Tibial nerve (tissue), 4 donors: ENCODE results near the gene FRY. TPM values are rescaled to one million over a fixed set of nuclear protein-coding genes. Genes with fewer than 3 reads are reported as not detected.

Experiments used
- DNase-seq, 2 donors: peaks; one replicate each; pipeline ENCODE4 v3.0.0-alpha.2; 2019; ENCODE audit warnings: low spot score in 2 of 2
- H3K27ac ChIP-seq, 4 donors: fragments of 200-600 bp; sonication (generic) in 3 of 4; one replicate each; pipeline ENCODE4 v1.5.1; 2017 to 2019; ENCODE audit warnings: mild to moderate bottlenecking in 1 of 4
- H3K27me3 ChIP-seq, 2 donors: fragments of 200-600 bp; sonication (generic) in 1 of 2; one replicate each; pipeline versions ENCODE4 v1.5.1 to v1.6.0; 2017 to 2019
- H3K36me3 ChIP-seq, 3 donors: fragments of 200-600 bp; sonication (generic); one replicate each; pipeline ENCODE4 v1.5.1; 2018 to 2019
- H3K4me1 ChIP-seq, 4 donors: fragments of 200-600 bp; sonication (generic) in 3 of 4; one replicate each; pipeline ENCODE4 v1.5.1; 2017 to 2019
- H3K4me3 ChIP-seq, 4 donors: fragments of 200-600 bp; sonication (generic) in 3 of 4; one replicate each; pipeline ENCODE4 v1.5.1; 2017 to 2019; ENCODE audit warnings: mild to moderate bottlenecking in 1 of 4, moderate library complexity in 1 of 4
- H3K9me3 ChIP-seq, 4 donors: fragments of 200-600 bp; sonication (generic) in 3 of 4; one replicate each; pipeline ENCODE4 v1.5.1; 2017 to 2019
- EP300 ChIP-seq, 2 donors: sonication (generic); formaldehyde crosslinking; IDR thresholded peaks; one replicate each; pipeline ENCODE4 v1.6.1; 2017; ENCODE audit warnings: antibody characterized with exemption in 2 of 2, mild to moderate bottlenecking in 1 of 2
- POLR2A ChIP-seq, 2 donors: fragments of 450-650 bp; IDR thresholded peaks; one replicate each; pipeline ENCODE4 v1.6.1; 2017; ENCODE audit warnings: antibody characterized with exemption in 2 of 2, mild to moderate bottlenecking in 2 of 2, moderate library complexity in 2 of 2
- WGBS, 2 donors: methylation state at CpG; one replicate each; pipeline ENCODE4 v1.1.5; 2018; 5-methylcytosine and 5-hydroxymethylcytosine counted together
- total RNA-seq, 4 donors: library from RNA; depleted of rRNA; stranded (reverse); fragments of >200 nt; gene quantifications; one replicate each; pipeline ENCODE4 v1.1.0, GENCODE V29; 2016
- TF ChIP-seq, protein P1 (sequence below), 5 experiments: fragments of 200-600 bp in 3 of 5; fragments of 450-650 bp in 2 of 5; sonication (generic) in 3 of 5; IDR thresholded peaks; one replicate each; pipeline ENCODE4 v1.5.1; 2016 to 2019; ENCODE audit warnings: antibody characterized with exemption in 5 of 5, mild to moderate bottlenecking in 3 of 5, moderate library complexity in 2 of 5

The FRY gene
- total RNA-seq, 4 donors from 2014 or later: 48.9 to 94.6 (median 75.8) TPM

DNA sequence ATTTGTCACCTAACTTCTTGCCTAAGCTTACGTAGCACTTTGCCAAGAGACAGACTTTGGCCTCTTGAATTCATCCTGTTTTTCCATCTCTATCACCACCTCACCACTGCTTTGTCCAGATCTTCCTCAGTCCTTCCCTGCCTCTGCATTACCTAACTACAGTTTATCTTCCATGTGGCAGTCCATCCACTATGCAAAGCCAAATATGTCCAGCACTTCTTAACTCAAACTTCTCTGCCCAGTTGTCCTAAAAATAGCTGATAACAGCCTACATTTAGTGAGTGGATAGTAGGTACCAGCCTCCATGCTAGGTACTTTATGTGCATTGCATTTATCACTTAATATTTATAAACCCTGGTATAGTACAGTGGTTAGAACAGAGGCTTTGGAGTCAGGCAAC is 172.2 kb downstream of the FRY start:
- Histone ChIP-seq H3K9me3 (no peaks in the 10 kb centered on the region), H3K4me1 (no peaks in the 10 kb centered on the region), H3K4me3 (no peak overlapping the region), H3K27me3 (no peaks in the 10 kb centered on the region), H3K36me3 (peaks cover 0 to 15% (median 0%) of the 10 kb centered on the region in 3 donors), H3K27ac (no peak overlapping the region)
- no peak for TF ChIP-seq EP300 (IDR thresholded peaks at IDR 0.05)
- no peak for TF ChIP-seq POLR2A (IDR thresholded peaks at IDR 0.05)
- TF ChIP-seq, protein P1, sequence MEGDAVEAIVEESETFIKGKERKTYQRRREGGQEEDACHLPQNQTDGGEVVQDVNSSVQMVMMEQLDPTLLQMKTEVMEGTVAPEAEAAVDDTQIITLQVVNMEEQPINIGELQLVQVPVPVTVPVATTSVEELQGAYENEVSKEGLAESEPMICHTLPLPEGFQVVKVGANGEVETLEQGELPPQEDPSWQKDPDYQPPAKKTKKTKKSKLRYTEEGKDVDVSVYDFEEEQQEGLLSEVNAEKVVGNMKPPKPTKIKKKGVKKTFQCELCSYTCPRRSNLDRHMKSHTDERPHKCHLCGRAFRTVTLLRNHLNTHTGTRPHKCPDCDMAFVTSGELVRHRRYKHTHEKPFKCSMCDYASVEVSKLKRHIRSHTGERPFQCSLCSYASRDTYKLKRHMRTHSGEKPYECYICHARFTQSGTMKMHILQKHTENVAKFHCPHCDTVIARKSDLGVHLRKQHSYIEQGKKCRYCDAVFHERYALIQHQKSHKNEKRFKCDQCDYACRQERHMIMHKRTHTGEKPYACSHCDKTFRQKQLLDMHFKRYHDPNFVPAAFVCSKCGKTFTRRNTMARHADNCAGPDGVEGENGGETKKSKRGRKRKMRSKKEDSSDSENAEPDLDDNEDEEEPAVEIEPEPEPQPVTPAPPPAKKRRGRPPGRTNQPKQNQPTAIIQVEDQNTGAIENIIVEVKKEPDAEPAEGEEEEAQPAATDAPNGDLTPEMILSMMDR (IDR thresholded peaks at IDR 0.05): no peak
- WGBS, 2 donors: 95 to 97% methylated on average over 1 of the region's 1 CpG
- DNase-seq: no peak

DNA sequence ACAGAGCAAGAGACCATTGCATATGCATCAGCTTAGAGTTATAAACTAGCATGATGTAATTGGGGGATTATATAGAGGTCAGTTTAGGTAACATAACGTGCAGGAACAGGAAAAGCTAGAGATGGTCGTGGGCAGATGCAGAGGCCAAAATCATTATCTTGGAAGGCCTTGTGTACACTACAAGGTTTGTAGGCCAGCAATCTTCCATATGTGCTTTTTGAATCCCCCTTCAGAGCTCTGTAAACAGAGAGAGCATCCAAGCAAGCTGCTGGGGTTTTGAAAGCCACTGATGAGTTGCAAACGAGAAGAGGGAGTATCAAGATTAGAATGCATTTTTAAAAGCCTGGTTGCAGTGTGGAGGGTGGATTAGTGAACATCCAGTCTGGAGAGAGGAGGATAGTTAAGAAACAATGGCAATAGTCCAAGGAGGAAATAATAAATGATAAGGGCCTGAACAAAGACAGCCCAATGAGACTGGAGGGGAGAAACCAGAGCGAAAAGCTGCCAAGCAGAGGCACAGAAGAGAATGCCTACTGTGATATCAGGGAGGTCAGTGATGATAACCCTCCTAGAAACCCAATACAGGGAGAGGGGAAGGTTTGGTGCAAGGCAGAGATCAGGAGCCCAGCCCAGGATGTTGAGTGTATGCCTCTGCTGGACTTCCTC is 174.0 kb downstream of the FRY start:
- Histone ChIP-seq H3K27me3 (no peaks in the 10 kb centered on the region), H3K9me3 (no peaks in the 10 kb centered on the region), H3K4me3 (no peak overlapping the region), H3K27ac (no peak overlapping the region), H3K4me1 (no peaks in the 10 kb centered on the region), H3K36me3 (peaks cover 0 to 23% (median 0%) of the 10 kb centered on the region in 3 donors)
- 58 to 64% methylated on average over 4 of the region's 4 CpGs for WGBS, 2 donors
- no peak for TF ChIP-seq EP300 (IDR thresholded peaks at IDR 0.05)
- no peak for TF ChIP-seq POLR2A (IDR thresholded peaks at IDR 0.05)
- TF ChIP-seq, protein P1 (IDR thresholded peaks at IDR 0.05): no peak
- DNase-seq: no peak

DNA sequence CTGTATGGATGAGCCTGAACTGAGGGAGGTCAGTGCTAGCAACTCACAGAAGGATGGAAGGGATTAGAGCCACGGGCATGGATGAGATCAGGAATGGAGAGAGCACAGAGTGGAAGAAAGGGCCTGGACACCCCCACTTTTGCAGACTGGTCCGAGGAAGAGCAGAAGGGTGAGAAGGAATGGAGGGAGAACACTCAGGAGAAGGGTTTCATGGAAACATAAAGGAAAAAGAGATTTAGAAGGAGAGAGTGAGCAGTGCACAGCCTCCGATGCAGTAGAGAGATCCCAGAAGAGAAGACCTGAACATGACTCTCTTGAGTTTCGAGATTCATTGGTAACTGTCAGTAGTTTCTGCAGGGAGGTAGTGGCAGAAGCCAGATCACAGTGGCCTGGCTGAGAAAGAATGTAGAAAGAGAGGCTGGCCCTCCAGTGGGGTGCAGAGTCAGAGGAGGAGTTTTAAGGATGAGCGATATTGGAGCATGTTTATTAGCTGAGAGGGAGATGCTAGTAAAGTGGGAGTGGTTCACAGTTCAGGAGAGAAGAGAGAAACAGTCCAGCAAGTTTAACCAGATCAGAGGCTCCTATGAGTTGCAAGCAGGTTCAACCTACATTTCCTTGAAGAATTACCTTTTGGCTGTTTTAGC is 174.6 kb downstream of the FRY start:
- 66% methylated on average over 5 of the region's 5 CpGs for WGBS, 2 donors
- no peak overlapping the region for H3K27ac ChIP-seq
- H3K27me3 ChIP-seq: no peaks in the 10 kb centered on the region
- no peaks in the 10 kb centered on the region for H3K4me1 ChIP-seq
- H3K9me3 ChIP-seq: no peaks in the 10 kb centered on the region
- H3K4me3 ChIP-seq: no peak overlapping the region
- TF ChIP-seq POLR2A (IDR thresholded peaks at IDR 0.05): no peak
- no peak for TF ChIP-seq EP300 (IDR thresholded peaks at IDR 0.05)
- TF ChIP-seq, protein P1 (IDR thresholded peaks at IDR 0.05): no peak
- H3K36me3 ChIP-seq: peaks cover 0 to 29% (median 0%) of the 10 kb centered on the region in 3 donors
- DNase-seq: no peak

DNA sequence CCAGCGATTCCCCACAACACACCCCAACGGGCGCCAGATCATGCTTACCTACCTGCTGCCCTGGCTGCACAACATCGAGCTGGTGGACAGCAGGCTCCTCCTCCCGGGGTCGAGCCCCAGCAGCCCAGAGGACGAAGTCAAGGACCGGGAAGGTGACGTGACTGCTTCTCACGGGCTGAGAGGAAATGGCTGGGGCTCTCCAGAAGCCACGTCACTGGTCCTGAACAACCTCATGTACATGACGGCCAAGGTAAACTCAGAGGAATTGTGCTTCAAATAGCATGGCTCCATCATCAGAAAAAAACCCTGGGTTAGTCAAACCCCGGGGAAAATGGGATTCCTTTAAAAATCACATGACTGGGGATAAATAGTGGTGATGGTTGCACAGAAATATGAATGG is 177.3 kb downstream of the FRY start:
- no peak overlapping the region for H3K27ac ChIP-seq

DNA sequence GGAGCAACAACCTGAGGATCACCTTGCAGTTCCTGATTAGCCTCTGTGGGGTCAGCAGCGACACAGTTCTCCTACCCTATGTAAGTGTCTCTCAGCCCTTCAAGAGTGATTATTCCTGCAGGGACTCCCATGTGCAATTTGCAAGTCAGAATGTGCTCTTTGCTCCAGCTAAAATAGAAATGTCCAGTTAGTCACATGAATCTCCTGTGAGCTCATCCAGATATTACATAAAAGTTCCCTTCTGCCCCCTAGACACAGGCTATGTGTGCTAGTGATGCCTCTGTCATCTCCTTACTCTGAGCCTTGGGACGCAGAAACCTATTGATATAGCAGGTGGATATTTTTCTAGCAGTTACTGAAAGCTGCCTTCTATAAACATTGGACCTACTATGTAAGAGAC is 178.1 kb downstream of the FRY start:
- no peak for TF ChIP-seq POLR2A (IDR thresholded peaks at IDR 0.05)
- TF ChIP-seq EP300 (IDR thresholded peaks at IDR 0.05): no peak
- TF ChIP-seq, protein P1 (IDR thresholded peaks at IDR 0.05): no peak

More for the DNA sequence above, 177.3 kb downstream of the FRY start:
- H3K36me3 ChIP-seq: peaks cover 0 to 36% (median 0%) of the 10 kb centered on the region in 3 donors
- H3K27me3 ChIP-seq: no peaks in the 10 kb centered on the region
- no peak overlapping the region for H3K4me3 ChIP-seq
- 88 to 93% methylated on average over 13 of the region's 13 CpGs for WGBS, 2 donors
- TF ChIP-seq POLR2A (IDR thresholded peaks at IDR 0.05): no peak
- TF ChIP-seq, protein P1 (IDR thresholded peaks at IDR 0.05): no peak
- no peak for DNase-seq
- H3K4me1 ChIP-seq: no peaks in the 10 kb centered on the region
- no peaks in the 10 kb centered on the region for H3K9me3 ChIP-seq

More for the DNA sequence above, 178.1 kb downstream of the FRY start:
- H3K27ac ChIP-seq: no peak overlapping the region
- H3K9me3 ChIP-seq: no peaks in the 10 kb centered on the region
- no peak for DNase-seq
- WGBS, 2 donors: 80 to 87% methylated on average over 2 of the region's 2 CpGs
- peaks cover 0 to 36% (median 0%) of the 10 kb centered on the region in 3 donors for H3K36me3 ChIP-seq
- H3K4me1 ChIP-seq: no peaks in the 10 kb centered on the region
- H3K4me3 ChIP-seq: no peak overlapping the region
- H3K27me3 ChIP-seq: no peaks in the 10 kb centered on the region
